Activated naive CD4-positive, alpha-beta T cell treated with anti-CD3 and anti-CD28 coated beads, Interleukin-2, amount 10 ng/mL, durations not matched to agents 7 days and 5 days (primary cell): Measurements from ENCODE around the gene MYBPC2.

Source experiments
- CTCF ChIA-PET: fragments of 350-600 bp; sonication (Branson Sonifier 250); formaldehyde crosslinking; loops from one replicate; lab custom pipeline; 2021; ENCODE audit warnings: antibody characterized with exemption; lab: Charles Lee
- DNase-seq: peaks from one replicate; pipeline ENCODE4 v3.0.0-alpha.2; 2020
- H3K27ac Mint-ChIP-seq: one replicate; pipeline ENCODE4 v1.8.0; 2021; ENCODE audit warnings: mild to moderate bottlenecking, moderate library complexity, mixed read lengths
- H3K27me3 Mint-ChIP-seq: one replicate; pipeline ENCODE4 v1.8.0; 2021; ENCODE audit warnings: mild to moderate bottlenecking, mixed read lengths
- H3K36me3 Mint-ChIP-seq: one replicate; pipeline ENCODE4 v1.8.0; 2021; ENCODE audit warnings: mixed read lengths
- H3K4me1 Mint-ChIP-seq: one replicate; pipeline ENCODE4 v1.8.0; 2021; ENCODE audit warnings: mixed read lengths
- H3K4me3 Mint-ChIP-seq: one replicate; pipeline ENCODE4 v1.8.0; 2021; ENCODE audit warnings: mild to moderate bottlenecking, moderate library complexity, mixed read lengths
- H3K9me3 Mint-ChIP-seq: one replicate; pipeline ENCODE4 v1.8.0; 2021; ENCODE audit warnings: mixed read lengths

Gene MYBPC2

GRCh38 chr19:50508843-50509190, 76.1 kb downstream of the MYBPC2 start:
- CTCF ChIA-PET: no interaction called here
- no peak overlapping the region for H3K4me3 Mint-ChIP-seq
- DNase-seq: no peak
- no peaks in the 10 kb centered on the region for H3K9me3 Mint-ChIP-seq
- peaks cover 8% of the 10 kb centered on the region for H3K36me3 Mint-ChIP-seq
- no peak overlapping the region for H3K27ac Mint-ChIP-seq
- H3K27me3 Mint-ChIP-seq: peaks cover 19% of the 10 kb centered on the region
- peaks cover 24% of the 10 kb centered on the region for H3K4me1 Mint-ChIP-seq

- Mint-ChIP-seq H3K36me3 (peaks cover 8% of the 10 kb centered on the region), H3K27me3 (peaks cover 25% of the 10 kb centered on the region), H3K4me3 (peak overlapping the region; percentile 56), H3K27ac (peak overlapping the region; percentile 67), H3K9me3 (no peaks in the 10 kb centered on the region), H3K4me1 (peaks cover 26% of the 10 kb centered on the region)
- DNase-seq: no peak
- CTCF ChIA-PET: no interaction called here
Measured at GRCh38 chr19:50509366-50509765, 76.7 kb downstream of the MYBPC2 start.

- peaks cover 8% of the 10 kb centered on the region for H3K36me3 Mint-ChIP-seq
- H3K9me3 Mint-ChIP-seq: no peaks in the 10 kb centered on the region
- no peak for DNase-seq
- peak overlapping the region; percentile 87 for H3K4me3 Mint-ChIP-seq
- peaks cover 27% of the 10 kb centered on the region for H3K4me1 Mint-ChIP-seq
- peak overlapping the region; percentile 97 for H3K27ac Mint-ChIP-seq
- CTCF ChIA-PET: no interaction called here
- peaks cover 33% of the 10 kb centered on the region for H3K27me3 Mint-ChIP-seq
Measured at GRCh38 chr19:50510121-50510670, 77.5 kb downstream of the MYBPC2 start.

GRCh38 chr19:50510700-50511068, 78.0 kb downstream of the MYBPC2 start:
- H3K4me3 Mint-ChIP-seq: peak overlapping the region; percentile 87
- H3K4me1 Mint-ChIP-seq: peaks cover 27% of the 10 kb centered on the region
- no peak for DNase-seq
- H3K27ac Mint-ChIP-seq: peak overlapping the region; percentile 97
- H3K9me3 Mint-ChIP-seq: no peaks in the 10 kb centered on the region
- peaks cover 38% of the 10 kb centered on the region for H3K27me3 Mint-ChIP-seq
- peaks cover 8% of the 10 kb centered on the region for H3K36me3 Mint-ChIP-seq
- CTCF ChIA-PET: no interaction called here

GRCh38 chr19:50511069-50511822, 78.6 kb downstream of the MYBPC2 start, which contains the start of gene JOSD2:
Gene JOSD2, minus strand, starts transcription at chr19:50511191. Its CDS starts 760 bp downstream, at chr19:50510431.
- Mint-ChIP-seq H3K4me1 (peaks cover 27% of the 10 kb centered on the region), H3K27ac (peak within 1 kb of the TSS; percentile 97), H3K36me3 (peaks cover 8% of the 10 kb centered on the region), H3K4me3 (peak within 1 kb of the TSS; percentile 87), H3K27me3 (peaks cover 43% of the 10 kb centered on the region), H3K9me3 (no peaks in the 10 kb centered on the region)
- DNase-seq: peak; percentile 98
- CTCF ChIA-PET: interaction anchor here (1.1 kb wide), 1 partner anchor 26 kb away, joined by 3 read pairs; no protein-coding TSS in a partner anchor

GRCh38 chr19:50512112-50512998, 79.7 kb downstream of the MYBPC2 start:
- peak overlapping the region; percentile 45 for H3K27ac Mint-ChIP-seq

GRCh38 chr19:50512999-50513745, 80.5 kb downstream of the MYBPC2 start:
- H3K27ac Mint-ChIP-seq: peak overlapping the region; percentile 45
- peak overlapping the region; percentile 10 for H3K4me3 Mint-ChIP-seq
- peaks cover 25% of the 10 kb centered on the region for H3K4me1 Mint-ChIP-seq
- CTCF ChIA-PET: no interaction called here
- peaks cover 48% of the 10 kb centered on the region for H3K27me3 Mint-ChIP-seq
- DNase-seq: no peak
- H3K36me3 Mint-ChIP-seq: peaks cover 6% of the 10 kb centered on the region
- no peaks in the 10 kb centered on the region for H3K9me3 Mint-ChIP-seq

More at GRCh38 chr19:50512112-50512998, 79.7 kb downstream of the MYBPC2 start:
- no peak for DNase-seq
- H3K36me3 Mint-ChIP-seq: peaks cover 6% of the 10 kb centered on the region
- no peak overlapping the region for H3K4me3 Mint-ChIP-seq
- H3K27me3 Mint-ChIP-seq: peaks cover 48% of the 10 kb centered on the region
- CTCF ChIA-PET: interaction anchor here (1.1 kb wide), 1 partner anchor 25 kb away, joined by 3 read pairs; no protein-coding TSS in a partner anchor
- no peaks in the 10 kb centered on the region for H3K9me3 Mint-ChIP-seq
- H3K4me1 Mint-ChIP-seq: peaks cover 27% of the 10 kb centered on the region

- Mint-ChIP-seq H3K4me1 (peaks cover 22% of the 10 kb centered on the region), H3K4me3 (peak within 1 kb of the TSS; percentile 30), H3K27ac (peak within 1 kb of the TSS; percentile 45), H3K36me3 (peaks cover 6% of the 10 kb centered on the region), H3K27me3 (peaks cover 55% of the 10 kb centered on the region), H3K9me3 (no peaks in the 10 kb centered on the region)
- CTCF ChIA-PET: no interaction called here
- no peak for DNase-seq
Measured at GRCh38 chr19:50513746-50514345, 81.2 kb downstream of the MYBPC2 start, which contains the start of gene ASPDH. Gene ASPDH, minus strand, starts transcription at chr19:50513913. Its CDS starts 90 bp downstream, at chr19:50513823.

- Mint-ChIP-seq H3K36me3 (peaks cover 2% of the 10 kb centered on the region), H3K27me3 (peaks cover 55% of the 10 kb centered on the region), H3K27ac (no peak overlapping the region), H3K4me1 (peaks cover 17% of the 10 kb centered on the region), H3K4me3 (peak overlapping the region; percentile 30), H3K9me3 (no peaks in the 10 kb centered on the region)
- DNase-seq: no peak
- CTCF ChIA-PET: no interaction called here
Measured at GRCh38 chr19:50514346-50515167, 81.9 kb downstream of the MYBPC2 start.

- CTCF ChIA-PET: no interaction called here
- peaks cover 17% of the 10 kb centered on the region for H3K4me1 Mint-ChIP-seq
- no peaks in the 10 kb centered on the region for H3K9me3 Mint-ChIP-seq
- no peak for DNase-seq
- peaks cover 55% of the 10 kb centered on the region for H3K27me3 Mint-ChIP-seq
- peaks cover 2% of the 10 kb centered on the region for H3K36me3 Mint-ChIP-seq
- no peak overlapping the region for H3K4me3 Mint-ChIP-seq
- no peak overlapping the region for H3K27ac Mint-ChIP-seq
Measured at GRCh38 chr19:50515168-50515561, 82.5 kb downstream of the MYBPC2 start.
